A549 treated with Hydrocortisone at 1 μM for 4 hours (cell line): ENCODE data around the gene TMEM233. TPM values are rescaled to one million over a fixed set of nuclear protein-coding genes. Genes with fewer than 3 reads are reported as not detected.

Source experiments
- total RNA-seq: library from RNA; stranded (reverse); fragments of 200-300 nt; extraction: Qiagen RNA extraction; gene quantifications from 5 replicates; pipeline ENCODE4 v1.2.3, GENCODE V29; 2022

TMEM233 gene
- total RNA-seq: 0.03 to 0.10 TPM in 2 of 5 replicates, not detected in the others

DNA sequence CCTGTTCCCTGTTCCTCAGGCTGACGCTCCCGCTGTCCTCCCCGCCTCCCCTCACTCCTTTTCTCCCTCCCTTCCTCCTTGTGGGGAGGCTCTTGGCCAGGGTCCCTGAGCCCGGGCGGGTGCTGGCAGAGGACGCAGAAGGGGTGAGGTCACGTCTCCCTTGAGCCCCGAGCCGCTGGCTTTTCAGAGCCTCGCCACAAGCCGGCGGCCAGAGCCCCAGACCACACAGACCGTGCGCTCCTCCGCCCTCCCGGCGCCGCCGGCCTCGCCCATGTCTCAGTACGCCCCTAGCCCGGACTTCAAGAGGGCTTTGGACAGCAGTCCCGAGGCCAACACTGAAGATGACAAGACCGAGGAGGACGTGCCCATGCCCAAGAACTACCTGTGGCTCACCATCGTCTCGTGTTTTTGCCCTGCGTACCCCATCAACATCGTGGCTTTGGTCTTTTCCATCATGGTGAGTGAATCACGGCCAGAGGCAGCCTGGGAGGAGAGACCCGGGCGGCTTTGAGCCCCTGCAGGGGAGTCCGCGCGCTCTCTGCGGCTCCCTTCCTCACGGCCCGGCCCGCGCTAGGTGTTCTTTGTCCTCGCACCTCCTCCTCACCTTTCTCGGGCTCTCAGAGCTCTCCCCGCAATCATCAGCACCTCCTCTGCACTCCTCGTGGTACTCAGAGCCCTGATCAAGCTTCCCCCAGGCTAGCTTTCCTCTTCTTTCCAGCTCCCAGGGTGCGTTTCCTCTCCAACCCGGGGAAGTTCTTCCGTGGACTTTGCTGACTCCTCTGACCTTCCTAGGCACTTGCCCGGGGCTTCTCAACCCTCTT is at the start of gene TMEM233:
Gene TMEM233 (plus strand): TSS at position 197 of the 821 bp plus-strand sequence. CDS start 75 bp downstream, at position 272.

DNA sequence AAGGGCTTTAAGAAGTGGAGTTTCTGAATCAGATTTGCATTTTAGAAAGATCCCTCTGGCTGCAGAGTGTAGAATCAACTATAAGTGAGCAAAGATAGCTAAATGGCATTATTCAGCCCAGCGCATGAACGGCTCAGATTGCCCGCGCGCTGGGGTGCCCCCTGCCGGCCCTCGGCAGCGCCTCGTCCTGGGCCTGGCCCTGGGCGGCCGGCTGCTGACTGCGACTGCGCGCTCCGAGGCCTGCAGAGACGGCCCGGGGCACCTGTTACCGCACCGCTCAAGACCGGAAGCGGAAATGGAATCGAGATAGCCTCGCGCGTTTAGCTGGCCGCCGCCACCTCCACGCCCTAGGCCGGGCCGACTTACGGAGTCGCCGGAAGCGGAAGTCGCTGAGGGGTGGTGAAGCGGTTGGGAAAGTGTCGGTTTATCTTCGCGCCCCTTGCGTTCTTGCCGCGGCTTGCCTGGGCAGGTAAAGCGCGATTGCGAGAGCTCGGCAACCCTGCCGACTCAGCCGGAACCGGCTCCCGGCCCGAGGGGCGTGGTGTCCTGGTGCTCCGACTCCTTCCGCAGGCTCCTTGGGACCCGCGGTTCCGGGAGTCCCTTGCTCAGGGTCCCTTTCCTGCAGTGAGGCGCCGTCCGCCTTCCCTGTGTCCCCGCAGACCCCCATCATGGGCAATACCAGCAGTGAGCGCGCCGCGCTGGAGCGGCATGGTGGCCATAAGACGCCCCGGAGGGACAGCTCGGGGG is 74.2 kb downstream of the TMEM233 start, which contains the start of gene PRKAB1:
Gene PRKAB1 (plus strand): TSS at position 557 of the 747 bp plus-strand sequence. CDS start 112 bp downstream, at position 669.

Other genes with a start within 250 kb of the TMEM233 start
- gene PRKAB1, start 74.4 kb downstream of the TMEM233 start, total RNA-seq: 32.0 to 37.5 TPM (median 34.1 TPM) in 5 replicates